Germinal center (tissue), 1 donor: ENCODE measurements around the gene FBLN1.
"Not testable (repeated sequence)": the region's sequence is repeated elsewhere in the genome, so short reads cannot be mapped to it uniquely, and the experiment has no call there.

Source experiments
- DNase-seq: peaks from one replicate; pipeline ENCODE4 v3.0.0; 2012; ENCODE audit warnings: mixed read lengths, low spot score

Gene FBLN1

DNA sequence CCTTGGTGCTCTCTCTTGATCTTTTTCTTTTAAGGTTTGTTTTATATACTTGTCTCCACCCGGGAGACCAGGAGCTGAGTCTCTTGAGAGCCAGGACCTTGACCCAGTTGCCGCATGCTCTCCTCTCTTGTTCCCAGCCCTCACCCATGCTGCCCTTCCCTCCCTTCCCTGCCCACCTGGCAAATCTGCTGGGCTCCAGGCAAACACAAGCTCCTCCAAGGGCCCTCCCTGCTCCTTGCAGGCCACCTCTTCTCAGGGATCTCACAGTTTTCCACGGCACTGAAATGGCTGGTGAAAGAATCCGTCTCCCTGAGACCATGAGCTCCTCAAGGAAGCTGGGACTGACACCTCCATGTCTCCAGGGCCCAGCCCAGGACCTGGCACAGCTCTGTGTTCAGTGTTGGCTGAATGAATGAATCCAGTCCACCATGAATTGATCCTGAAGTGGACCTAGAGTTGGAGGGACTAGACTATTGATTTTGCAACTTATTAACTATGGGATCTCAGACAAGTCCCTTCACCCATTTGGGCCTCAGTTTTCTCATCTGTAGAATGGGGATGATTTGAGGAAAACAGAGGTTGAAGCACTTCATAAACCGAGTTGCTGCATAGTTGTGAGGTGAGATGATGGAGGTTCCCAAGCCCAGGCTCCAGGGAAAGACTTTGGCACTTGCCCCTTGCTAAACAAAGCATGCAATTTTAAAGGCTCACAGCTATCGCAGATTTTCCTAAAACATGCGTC lies 25.1 kb upstream of the FBLN1 start:
- DNase-seq: no peak

DNA sequence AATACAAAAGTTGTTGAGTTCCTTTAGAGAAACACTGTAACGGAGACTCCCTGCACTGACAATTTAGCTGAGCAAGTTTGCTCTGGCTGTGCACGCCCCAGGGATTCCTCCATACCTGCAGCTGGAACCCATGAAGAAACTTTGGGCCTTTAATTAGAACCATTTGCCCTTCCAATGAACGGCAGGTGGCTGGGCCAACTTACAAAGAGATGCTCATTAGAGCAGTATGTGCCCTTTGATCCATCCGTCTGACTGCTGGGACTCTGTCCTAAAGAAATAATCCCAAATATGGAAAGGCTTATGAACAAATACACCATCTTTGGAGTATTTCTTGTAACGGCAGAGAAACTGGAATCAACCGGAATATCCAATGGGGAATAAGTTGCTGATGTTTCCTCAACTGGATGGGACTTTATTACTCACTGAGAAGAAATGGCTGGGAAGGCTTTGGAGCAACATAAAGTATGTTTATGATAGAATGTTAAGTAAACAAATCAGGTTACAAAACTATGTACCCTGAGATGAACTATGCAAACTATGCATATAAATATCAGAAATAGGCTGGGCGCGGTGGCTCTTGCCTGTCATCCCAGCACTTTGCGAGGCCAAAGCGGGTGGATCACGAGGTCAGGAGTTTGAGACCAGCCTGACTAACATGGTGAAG lies 24.4 kb upstream of the FBLN1 start:
- no peak for DNase-seq

DNA sequence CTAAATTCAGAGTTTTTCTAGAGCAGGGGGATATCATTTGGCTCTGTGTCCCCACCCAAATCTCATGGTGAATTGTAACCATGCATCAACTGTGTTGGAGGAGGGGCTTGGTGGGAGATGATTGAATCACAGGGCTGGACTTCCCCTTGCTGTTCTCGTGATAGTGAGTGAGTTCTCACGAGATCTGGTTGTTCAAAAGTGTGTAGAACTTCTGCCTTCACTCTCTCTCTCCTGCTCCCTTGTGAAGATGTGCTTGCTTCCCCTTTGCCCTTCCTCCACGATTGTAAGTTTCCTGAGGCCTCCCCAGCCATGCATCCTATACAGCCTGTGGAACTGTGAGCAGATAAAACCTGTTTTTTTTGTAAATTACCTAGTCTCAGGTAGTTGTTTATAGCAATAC lies 22.0 kb upstream of the FBLN1 start:
- DNase-seq: no peak

DNA sequence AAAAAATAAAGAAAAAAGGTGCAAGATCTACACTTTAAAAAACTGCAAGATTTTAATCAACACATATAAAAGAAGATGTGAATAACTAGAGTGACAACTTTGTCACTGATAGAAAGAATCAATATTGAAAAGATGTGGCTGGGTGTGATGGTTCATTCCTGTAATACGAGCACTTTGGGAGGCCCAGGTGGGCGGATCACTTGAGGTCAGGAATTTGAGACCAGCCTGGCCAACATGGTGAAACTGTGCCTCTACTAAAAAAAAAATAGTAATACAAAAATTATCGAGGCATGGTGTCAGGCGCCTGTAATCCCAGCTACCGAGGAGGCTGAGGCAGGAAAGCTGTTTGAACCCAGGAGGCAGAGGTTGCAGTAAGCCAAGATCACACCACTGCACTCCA lies 21.0 kb upstream of the FBLN1 start:
- no peak for DNase-seq

DNA sequence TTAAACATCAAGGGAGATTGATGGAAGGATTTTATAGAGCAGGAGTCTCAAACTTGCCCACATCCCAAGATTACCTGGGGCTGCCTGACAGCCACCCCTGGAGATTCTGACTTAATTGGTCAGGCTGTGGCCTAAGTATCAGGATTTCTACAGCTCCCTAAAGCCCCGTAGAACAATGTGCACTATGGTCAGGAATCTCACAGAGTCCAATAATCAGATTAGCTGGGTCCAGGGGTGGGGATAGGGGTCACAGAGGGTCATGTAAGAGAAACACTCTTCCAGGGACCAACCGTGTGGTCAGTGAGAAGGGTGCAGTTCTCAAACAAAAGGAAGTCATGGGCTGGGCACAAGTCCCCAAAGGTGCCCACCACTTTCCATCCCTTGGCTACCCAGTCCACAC lies 20.5 kb upstream of the FBLN1 start:
- DNase-seq: no peak

DNA sequence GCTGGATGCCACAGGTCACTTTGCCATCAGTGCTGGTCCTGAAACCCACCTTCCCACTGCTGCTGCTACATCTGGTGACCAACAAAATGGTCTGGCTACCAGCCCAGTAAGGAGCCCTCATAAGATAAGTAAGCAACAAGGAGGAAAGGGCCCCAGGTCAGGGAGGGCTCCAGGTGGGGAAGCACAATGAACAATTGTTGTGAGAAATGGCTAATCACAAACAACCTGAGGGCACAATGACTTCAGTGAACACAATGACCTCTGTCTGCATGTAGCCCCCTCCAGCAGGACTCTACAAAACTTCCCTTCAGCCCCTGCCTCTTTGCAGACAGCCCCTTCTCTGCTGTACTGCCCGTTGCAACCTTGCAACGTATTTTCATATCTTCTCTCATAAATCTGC lies 19.4 kb upstream of the FBLN1 start:
- DNase-seq: no peak

DNA sequence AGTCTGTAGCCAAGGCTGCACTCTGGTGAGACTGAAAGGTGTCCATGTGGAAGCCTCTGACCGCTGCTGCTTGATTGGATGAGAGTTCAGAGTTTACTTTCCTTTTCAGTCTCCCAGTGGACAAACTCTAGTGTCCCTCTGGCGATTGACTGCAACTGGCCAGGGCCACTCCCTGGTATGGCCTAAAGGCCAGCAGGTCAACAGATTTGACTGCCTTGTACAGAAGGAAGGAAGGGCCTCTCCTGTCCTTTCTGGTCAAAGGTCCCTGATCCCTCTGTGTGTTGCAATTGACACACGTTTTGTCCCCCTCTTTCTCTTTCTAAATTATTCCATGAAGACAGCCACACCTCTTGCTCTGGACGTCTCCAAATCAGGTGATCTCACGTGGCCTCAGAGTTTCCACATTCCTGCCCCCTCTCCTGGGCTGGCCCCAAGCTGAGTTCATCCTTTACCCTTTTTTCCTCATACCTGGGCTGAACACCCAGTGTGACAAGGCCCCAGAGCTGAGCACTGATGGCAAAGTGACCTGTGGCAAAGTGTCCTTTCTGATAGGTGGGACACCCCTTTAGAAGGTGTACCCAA lies 18.7 kb upstream of the FBLN1 start:
- DNase-seq: no peak

DNA sequence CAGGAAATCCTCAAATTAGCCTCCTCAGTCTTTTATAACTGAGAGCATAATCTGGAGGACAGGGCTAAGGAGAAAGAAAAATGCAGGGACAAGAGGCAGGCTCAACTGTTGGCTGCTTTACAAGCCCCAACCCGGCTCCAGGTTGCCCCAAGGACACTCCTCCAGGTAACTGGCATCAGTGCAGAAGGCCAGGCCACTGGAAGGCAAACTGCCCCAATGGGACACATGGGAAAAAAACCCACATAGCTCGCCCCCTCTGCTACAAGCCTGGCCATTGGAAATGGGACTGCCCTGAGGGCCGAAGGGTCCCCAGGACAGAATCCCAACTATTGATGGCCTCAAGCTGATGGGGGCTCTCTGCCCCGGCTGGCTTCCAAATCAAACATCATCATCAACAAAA lies 17.9 kb upstream of the FBLN1 start:
- no peak for DNase-seq

DNA sequence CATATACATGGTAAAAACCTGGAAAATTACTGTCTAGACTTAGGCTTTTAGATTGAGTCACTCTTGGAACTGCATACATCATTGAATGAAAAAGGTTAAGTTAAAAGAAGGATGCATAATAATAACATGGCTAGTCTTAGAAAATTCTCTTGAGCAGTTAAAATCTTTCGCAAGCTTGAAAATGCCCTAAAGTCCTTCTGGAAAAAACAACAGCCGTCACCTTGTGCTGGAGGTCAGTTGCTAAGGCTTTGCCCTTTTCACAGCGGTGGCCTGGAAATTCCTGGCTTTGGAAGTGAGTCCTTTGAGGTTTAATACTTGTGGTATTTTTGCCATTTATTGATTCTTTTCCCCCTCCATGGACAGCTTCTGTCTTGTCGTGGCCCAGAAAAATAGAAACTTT lies 17.4 kb upstream of the FBLN1 start:
- DNase-seq: no peak

DNA sequence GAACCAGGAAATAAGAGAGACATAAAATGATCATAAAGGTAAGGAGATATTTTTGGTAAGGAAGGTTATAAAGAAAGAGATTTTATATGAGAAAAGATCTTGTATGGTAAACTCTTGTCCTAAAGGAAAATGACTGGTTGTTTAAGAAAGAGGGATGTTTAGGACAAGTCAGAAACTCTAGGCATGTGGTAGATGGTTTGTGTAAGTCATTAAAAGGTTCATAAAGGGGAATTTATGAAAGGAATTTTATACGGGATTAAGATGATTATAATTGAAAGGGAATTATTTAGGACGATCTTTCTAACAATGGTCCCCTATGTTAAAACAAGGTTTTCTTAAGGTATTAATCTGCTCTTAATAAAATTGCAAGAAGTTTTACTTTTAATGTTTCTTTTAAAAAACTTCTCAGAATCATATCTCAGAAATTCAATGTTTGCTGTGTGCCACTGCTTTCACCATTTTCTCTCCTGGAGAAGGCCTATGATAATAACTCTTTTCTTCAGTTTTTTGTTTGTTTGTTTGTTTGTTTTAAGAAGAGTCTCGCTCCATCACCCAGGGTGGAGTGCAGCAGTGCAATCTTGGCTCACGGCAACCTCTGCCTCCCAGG lies 13.8 kb upstream of the FBLN1 start:
- no peak for DNase-seq

DNA sequence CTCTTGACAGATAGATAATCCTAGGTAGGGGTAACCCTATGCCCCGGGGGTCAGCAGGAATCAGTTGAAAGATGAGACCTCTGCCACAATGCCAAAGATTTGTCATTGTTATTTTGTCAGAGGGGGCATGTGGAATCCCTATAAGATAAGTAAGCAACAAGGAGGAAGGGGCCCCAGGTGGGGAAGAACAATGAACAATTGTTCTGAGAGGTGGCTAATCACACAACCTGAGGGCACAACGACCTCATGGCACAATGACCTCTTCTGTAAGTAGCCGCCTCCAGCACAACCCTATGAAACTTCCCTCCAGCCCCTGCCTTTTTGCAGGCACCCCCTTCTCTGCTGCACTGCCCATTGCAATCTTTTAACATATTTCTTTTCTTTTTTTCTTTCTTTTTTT lies 11.8 kb upstream of the FBLN1 start:
- DNase-seq: no peak

DNA sequence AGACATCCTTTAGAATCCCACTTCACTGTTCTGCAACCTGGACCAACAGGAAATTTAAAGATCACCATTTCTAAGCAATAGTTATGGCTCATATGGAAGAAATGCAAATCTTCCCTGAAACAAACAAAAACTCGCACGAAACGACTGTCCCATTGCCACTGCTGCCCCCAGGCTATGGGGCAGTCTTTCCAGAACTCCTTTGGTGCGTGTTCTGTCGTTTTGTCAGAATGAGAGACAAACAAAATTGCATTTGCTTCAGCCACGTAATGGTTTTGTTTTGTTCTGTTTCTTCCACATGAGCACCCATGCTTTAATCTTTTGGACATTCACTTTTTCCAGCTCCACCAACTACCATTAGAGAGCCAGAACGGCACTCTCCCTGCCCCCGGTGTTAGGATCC lies 10.8 kb upstream of the FBLN1 start:
- no peak for DNase-seq

DNA sequence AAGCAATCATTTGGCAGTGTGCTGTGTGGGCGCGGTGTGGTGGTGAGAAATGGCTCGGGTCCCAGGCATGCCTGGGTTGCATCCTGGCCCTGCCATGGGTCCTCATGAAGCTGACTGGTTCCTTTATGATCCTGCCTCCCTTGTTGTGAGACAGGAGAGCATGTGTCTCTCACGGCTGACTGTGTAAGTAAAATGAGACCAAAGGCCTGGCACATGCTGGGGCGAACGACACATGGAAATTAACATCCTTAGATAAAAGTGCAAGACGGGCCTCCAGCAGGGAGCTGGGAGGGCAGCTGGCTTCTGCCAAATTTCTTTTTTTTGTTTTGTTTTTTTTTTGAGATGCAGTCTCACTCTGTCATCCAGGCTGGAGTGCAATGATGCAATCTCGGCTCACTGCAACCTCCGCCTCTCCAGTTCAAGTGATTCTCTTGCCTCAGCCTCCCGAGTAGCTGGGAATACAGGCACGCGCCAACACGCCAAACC lies 9.4 kb upstream of the FBLN1 start:
- no peak for DNase-seq

DNA sequence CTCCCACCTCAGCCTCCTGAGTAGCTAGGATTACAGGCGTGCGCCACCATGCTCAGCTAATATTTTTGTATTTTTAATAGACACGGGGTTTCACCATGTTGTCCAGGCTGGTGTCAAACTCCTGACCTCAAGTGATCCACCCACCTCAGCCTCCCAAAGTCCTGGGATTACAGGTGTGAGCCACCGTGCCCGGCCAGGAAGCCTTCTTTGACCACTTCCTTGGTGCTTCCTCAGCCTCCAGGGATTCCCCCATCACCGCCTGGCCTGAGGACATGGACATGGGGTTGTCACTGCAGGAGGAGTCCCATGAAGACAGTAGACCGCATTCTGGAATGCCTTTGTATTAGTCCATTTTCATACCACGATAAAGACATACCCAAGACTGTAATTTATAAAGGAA lies 8.4 kb upstream of the FBLN1 start:
- DNase-seq: not testable (repeated sequence)

DNA sequence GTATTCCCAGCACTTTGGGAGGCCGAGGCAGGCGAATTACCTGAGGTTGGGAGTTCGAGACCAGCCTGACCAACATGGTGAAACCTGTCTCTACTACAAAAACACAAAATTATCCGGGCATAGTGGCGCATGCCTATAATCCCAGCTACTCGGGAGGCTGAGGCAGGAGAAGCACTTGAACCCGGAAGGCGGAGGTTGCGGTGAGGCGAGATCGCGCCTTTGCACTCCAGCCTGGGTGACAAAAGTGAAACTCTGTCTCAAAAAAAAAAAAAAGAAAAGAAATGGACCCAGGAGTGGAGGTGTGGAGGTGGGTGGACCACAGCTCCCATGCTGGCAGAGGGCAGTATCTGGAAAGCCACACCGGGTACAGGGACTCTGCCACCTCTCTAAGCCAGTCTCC lies 7.1 kb upstream of the FBLN1 start:
- not testable (repeated sequence) for DNase-seq

DNA sequence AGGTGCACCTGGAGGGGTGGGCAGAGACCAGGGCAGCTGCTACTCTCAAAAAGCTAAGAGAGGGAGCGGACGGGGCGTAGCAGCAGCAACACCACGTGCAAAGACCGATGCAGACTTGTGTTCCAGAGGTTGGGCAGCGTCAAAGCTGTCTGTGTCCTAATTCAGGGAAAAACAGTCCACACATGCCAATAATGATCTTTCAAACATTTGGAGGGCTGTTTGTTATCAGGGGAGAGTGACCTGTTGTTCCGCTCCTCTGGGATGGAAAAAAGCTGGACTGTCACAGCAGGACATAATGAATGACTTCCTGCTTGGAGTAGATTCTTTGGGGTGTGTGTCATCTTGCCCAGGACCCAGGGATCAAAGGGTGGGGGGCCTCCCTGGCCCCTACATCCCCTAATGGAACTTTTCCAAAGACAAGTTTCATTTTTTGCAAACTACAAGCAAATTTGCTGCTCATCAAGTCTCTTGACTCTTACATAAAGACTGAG lies 6.2 kb upstream of the FBLN1 start:
- no peak for DNase-seq

DNA sequence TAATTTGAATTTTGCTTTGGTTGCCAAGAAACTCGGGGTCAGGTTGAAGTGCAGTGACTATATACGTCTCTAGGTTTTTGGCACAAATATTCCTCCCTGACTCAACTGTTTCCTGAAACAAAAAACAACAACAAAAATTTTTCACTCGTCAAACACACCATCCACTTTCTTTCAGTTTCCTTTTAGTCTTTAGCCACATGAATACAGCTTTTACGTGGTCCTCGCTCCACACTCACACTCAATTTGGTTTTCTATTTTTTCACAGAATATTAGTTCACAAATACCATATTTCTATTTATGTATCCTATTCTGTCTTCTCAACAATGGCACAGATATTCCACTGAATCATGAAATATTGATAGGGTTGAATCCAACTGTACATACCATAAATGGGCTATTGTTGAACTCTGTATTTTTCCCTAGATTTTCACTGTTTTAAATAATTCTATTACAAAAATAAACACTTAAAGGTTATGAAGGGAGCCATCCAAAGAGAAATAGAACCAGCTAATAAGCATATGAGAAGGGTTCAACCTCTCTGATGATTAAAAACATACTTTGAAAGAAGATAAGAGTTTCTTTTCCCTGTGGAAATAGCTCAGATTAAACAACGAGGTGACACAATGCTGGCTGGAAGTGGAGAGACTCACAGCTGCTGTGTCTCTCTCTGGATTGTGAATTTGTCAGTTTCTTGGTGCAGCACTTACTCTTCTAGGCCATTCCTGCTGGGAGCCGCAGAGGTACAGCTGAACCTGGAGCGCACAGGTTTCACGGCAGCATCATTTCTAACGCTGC lies 5.1 kb upstream of the FBLN1 start:
- DNase-seq: no peak

DNA sequence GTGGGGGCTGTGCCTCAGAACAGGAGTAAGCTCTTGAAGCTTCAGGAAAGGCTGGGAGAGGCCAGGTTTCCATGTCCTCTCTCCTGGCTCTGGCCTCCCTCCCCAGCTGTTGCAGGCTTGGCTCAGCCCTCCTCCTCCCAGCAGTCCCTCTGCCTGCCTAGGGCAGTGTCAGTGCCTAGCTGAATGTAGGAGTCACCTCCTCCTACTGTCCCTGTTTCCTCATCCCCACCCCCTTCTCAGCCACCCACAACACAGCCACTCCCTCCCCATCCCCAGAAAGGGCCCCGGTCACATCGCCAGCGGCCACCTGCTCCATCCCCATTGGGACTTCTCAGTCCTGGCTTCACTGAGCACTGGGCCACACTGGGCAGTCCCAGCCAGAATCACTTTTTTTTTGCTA lies 2.9 kb upstream of the FBLN1 start:
- DNase-seq: no peak

DNA sequence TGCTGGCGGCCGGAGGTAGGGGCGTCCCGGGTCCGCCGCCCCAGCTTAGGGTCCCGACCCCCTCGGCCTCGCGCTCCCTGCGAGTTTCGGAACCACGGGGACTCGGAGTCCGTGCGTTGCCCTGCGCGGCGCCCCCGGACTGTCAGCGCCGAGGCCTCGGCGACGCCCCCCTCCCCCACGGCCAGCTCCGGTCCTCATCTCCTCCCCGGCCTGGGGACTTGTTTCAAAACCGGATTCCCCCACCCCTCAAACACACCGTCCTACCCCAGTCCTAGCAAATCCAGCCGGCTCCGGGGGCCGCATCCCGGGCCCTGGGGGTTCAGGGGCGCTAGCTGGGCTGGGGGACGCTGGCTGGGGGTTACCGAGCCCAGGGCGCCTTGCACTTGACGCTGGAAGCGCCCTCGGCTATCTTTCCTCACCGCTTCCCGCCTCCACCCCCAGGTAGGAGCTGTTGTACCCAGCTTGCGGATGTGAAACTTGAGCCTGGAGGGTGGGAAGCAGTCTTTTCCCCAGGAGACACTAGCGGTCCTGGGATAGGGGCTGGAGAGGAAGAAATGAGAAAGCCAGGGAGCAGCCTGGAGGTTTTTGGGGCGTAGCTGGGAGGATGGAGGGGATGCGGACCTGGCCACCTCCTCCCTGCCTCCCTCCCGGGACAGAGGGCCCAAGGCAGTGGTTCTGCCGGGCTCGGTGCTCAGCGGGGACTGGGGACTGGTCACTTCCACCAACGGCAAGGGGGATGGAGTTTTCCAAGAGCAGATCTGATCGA lies 550 bp downstream of the FBLN1 start:
- no peak for DNase-seq

DNA sequence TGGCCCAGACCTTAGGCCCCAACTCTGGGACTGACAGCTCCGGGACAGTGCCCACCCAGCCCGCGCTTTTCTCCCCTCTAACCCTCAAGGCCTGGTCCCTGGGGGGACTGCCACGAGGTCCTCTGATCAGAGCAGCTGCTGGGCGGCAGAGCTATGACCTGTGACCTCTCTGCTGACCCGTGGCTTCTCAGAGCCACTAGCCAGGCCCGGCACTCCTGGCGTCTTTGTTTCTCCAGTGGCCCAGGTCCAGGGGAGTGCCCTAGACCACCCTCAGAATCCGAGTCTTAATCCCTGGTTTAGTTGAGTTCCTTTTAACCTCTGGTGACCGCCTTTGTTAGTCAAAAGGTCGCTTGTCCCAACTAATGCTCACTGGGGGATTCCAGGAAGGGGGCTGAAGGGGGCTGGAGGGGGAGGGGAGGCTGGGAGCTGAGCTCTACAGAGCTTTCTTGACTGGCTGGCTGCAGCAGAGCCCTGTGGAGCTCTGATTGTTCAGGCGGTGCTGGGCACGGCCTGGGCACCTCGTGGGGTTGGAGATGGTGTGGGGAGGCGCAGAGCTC lies 1.2 kb downstream of the FBLN1 start:
- no peak for DNase-seq
